PC-3 (cell line): Measurements from ENCODE around the gene IFITM10.

Experiments
- EZH2 ChIP-seq: fragments of 300-600 bp; sonication (generic); IDR thresholded peaks from one replicate; pipeline ENCODE4 v1.6.1; 2017; ENCODE audit warnings: antibody characterized with exemption, mild to moderate bottlenecking, low read length; ENCODE audit not compliant: unreplicated experiment
- TF ChIP-seq, protein P1 (sequence below): fragments of 300-600 bp; sonication (generic); conservative IDR thresholded peaks from 2 replicates; pipeline ENCODE4 v1.5.1; 2017; ENCODE audit warnings: antibody characterized with exemption, low read depth, mild to moderate bottlenecking, low read length

DNA sequence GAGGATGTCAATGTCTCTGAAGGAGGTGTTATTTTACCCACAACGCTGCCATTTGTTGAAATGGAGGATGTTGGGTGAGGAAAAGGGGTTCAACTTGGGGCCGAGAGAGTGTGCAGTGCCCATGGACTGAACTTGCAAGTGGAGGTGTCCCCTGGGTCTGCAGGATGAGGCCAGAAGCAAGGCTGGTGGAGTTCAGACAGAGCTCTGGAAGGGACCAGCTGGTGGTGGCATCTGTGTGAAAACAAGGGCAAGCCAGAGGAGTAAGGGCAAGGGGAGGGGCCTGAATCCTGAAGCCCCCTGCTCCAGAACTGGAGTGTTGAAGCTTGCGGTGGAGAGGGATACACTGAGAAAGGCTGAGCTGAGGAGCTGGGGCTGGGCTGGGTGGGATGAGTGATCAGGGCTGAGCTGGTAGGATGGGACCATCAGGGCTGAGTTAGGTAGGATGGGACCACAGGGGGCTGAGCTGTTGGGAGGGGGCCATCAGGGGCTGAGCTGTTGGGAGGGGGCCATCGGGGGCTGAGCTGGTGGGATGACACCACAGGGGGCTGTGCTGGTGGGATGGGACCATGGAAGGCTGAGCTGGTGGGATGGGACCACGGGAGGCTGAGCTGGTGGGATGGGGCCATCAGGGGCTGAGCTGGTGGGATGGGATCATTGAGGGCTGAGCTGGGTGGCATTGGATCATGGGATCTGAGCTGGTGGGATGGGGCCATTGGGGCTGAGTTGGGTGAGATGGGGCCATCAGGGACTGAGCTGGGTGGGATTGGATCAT lies 26.7 kb upstream of the IFITM10 start:
- TF ChIP-seq, protein P1, sequence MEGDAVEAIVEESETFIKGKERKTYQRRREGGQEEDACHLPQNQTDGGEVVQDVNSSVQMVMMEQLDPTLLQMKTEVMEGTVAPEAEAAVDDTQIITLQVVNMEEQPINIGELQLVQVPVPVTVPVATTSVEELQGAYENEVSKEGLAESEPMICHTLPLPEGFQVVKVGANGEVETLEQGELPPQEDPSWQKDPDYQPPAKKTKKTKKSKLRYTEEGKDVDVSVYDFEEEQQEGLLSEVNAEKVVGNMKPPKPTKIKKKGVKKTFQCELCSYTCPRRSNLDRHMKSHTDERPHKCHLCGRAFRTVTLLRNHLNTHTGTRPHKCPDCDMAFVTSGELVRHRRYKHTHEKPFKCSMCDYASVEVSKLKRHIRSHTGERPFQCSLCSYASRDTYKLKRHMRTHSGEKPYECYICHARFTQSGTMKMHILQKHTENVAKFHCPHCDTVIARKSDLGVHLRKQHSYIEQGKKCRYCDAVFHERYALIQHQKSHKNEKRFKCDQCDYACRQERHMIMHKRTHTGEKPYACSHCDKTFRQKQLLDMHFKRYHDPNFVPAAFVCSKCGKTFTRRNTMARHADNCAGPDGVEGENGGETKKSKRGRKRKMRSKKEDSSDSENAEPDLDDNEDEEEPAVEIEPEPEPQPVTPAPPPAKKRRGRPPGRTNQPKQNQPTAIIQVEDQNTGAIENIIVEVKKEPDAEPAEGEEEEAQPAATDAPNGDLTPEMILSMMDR = no peak
- no peak for TF ChIP-seq EZH2
